Neural cell (in vitro differentiated cells): ENCODE results near the gene PPP1R1A. TPM values are rescaled to one million over a fixed set of nuclear protein-coding genes. Genes with fewer than 3 reads are reported as not detected.

Experiments
- H2AFZ ChIP-seq: fragments of 200-600, 300-800 bp; sonication (generic), shearing (Covaris generic); 2 replicates; pipeline ENCODE4 v1.6.0; 2014; ENCODE audit warnings: low read depth, mild to moderate bottlenecking, antibody characterized with exemption, low read length, moderate library complexity
- H3F3A ChIP-seq: fragments of 200-600 bp; shearing (Covaris generic); 2 replicates; pipeline ENCODE4 v1.6.1; 2016; ENCODE audit warnings: mild to moderate bottlenecking, moderate library complexity, mixed read lengths, antibody characterized with exemption, low read length; ENCODE audit not compliant: insufficient read depth, poor library complexity, severe bottlenecking
- H3K27ac ChIP-seq: fragments of 200-600, 300-800 bp; sonication (generic), shearing (Covaris generic); 2 replicates; pipeline ENCODE4 v1.5.1; 2014; ENCODE audit warnings: mild to moderate bottlenecking, low read length, moderate library complexity
- H3K27me3 ChIP-seq: fragments of 300-800, 200-600 bp; sonication (generic), shearing (Covaris generic); 2 replicates; pipeline ENCODE4 v1.6.0; 2014; ENCODE audit warnings: mild to moderate bottlenecking, low read depth, low read length, moderate library complexity; ENCODE audit not compliant: insufficient read depth
- H3K36me3 ChIP-seq: fragments of 300-800, 200-600 bp; sonication (generic), shearing (Covaris generic); 2 replicates; pipeline ENCODE4 v1.5.1; 2014; ENCODE audit warnings: mild to moderate bottlenecking, antibody characterized with exemption, low read length, moderate library complexity; ENCODE audit not compliant: insufficient read depth
- H3K4me2 ChIP-seq: fragments of 300-800, 200-600 bp; sonication (generic), shearing (Covaris generic); 2 replicates; pipeline ENCODE4 v1.6.0; 2014; ENCODE audit warnings: mild to moderate bottlenecking, low read length
- H3K4me3 ChIP-seq: fragments of 300-800, 200-600 bp; sonication (generic), shearing (Covaris generic); 2 replicates; pipeline ENCODE4 v1.5.1; 2014; ENCODE audit warnings: mild to moderate bottlenecking, low read length, moderate library complexity
- H3K79me2 ChIP-seq: fragments of 200-600 bp; shearing (Covaris generic); replicated peaks from 2 replicates; pipeline ENCODE4 v1.6.0; 2014; ENCODE audit warnings: mild to moderate bottlenecking, low read length, moderate library complexity; ENCODE audit not compliant: insufficient read depth
- H3K9ac ChIP-seq: fragments of 300-800, 200-600 bp; sonication (generic), shearing (Covaris generic); 2 replicates; pipeline ENCODE4 v1.6.1; 2016; ENCODE audit warnings: mild to moderate bottlenecking, low read length, mixed read lengths
- H3K9me2 ChIP-seq: fragments of 200-600 bp; shearing (Covaris generic); 2 replicates; pipeline ENCODE4 v1.6.1; 2016; ENCODE audit warnings: mild to moderate bottlenecking, low read length, mixed read lengths; ENCODE audit not compliant: insufficient read depth
- H3K9me3 ChIP-seq: fragments of 200-600, 300-800 bp; sonication (generic), shearing (Covaris generic); 2 replicates; pipeline ENCODE4 v1.6.1; 2016; ENCODE audit warnings: mild to moderate bottlenecking, mixed run types, low read length, moderate library complexity, mixed read lengths
- H4K20me1 ChIP-seq: fragments of 200-600 bp; shearing (Covaris generic); 2 replicates; pipeline ENCODE4 v1.6.1; 2016; ENCODE audit warnings: mild to moderate bottlenecking, mixed run types; ENCODE audit not compliant: insufficient read depth
- EP300 ChIP-seq: fragments of 450-650 bp; conservative IDR thresholded peaks from 2 replicates; pipeline ENCODE4 v1.6.1; 2014; ENCODE audit warnings: antibody characterized with exemption, mild to moderate bottlenecking, moderate library complexity; ENCODE audit not compliant: poor library complexity, severe bottlenecking
- EZH2 ChIP-seq: fragments of 200-600, 300-800 bp; shearing (Covaris generic), sonication (generic); IDR thresholded peaks from 2 replicates; pipeline ENCODE4 v1.6.1; 2014; ENCODE audit warnings: antibody characterized with exemption, low read length, borderline replicate concordance, mild to moderate bottlenecking; ENCODE audit not compliant: insufficient read depth, poor library complexity, severe bottlenecking
- MXI1 ChIP-seq: fragments of 450-650 bp; conservative IDR thresholded peaks from 2 replicates; pipeline ENCODE4 v1.6.1; 2014; ENCODE audit warnings: antibody characterized with exemption, mild to moderate bottlenecking; ENCODE audit not compliant: poor library complexity, severe bottlenecking
- POLR2AphosphoS5 ChIP-seq: IDR thresholded peaks from 2 replicates; pipeline ENCODE4 v1.6.1; 2012
- RAD21 ChIP-seq: fragments of 450-650 bp; conservative IDR thresholded peaks from 2 replicates; pipeline ENCODE4 v1.6.1; 2014; ENCODE audit warnings: antibody characterized with exemption, mild to moderate bottlenecking, moderate library complexity
- SMC3 ChIP-seq: fragments of 450-650 bp; conservative IDR thresholded peaks from 2 replicates; pipeline ENCODE4 v1.6.1; 2014; ENCODE audit warnings: antibody characterized with exemption, mild to moderate bottlenecking, moderate library complexity; ENCODE audit not compliant: poor library complexity
- TAF1 ChIP-seq: IDR thresholded peaks from 2 replicates; pipeline ENCODE4 v1.6.1; 2012; ENCODE audit warnings: low read depth
- polyA plus RNA-seq: library from polyadenylated mRNA; depleted of rRNA; stranded (reverse); fragments of >200 nt; gene quantifications from 2 replicates; pipeline ENCODE4 v1.2.3, GENCODE V29; 2014
- TF ChIP-seq, protein P1 (sequence below): IDR thresholded peaks from 2 replicates; pipeline ENCODE4 v1.6.1; 2012; ENCODE audit warnings: borderline replicate concordance
- TF ChIP-seq, protein P2 (sequence below): fragments of 450-650 bp; IDR thresholded peaks from 2 replicates; pipeline ENCODE4 v1.5.1; 2014; ENCODE audit warnings: antibody characterized with exemption, mild to moderate bottlenecking, moderate library complexity; ENCODE audit not compliant: poor library complexity, severe bottlenecking

The PPP1R1A gene
- polyA plus RNA-seq, 1 donor from 2014 or later: 28.9 TPM

DNA sequence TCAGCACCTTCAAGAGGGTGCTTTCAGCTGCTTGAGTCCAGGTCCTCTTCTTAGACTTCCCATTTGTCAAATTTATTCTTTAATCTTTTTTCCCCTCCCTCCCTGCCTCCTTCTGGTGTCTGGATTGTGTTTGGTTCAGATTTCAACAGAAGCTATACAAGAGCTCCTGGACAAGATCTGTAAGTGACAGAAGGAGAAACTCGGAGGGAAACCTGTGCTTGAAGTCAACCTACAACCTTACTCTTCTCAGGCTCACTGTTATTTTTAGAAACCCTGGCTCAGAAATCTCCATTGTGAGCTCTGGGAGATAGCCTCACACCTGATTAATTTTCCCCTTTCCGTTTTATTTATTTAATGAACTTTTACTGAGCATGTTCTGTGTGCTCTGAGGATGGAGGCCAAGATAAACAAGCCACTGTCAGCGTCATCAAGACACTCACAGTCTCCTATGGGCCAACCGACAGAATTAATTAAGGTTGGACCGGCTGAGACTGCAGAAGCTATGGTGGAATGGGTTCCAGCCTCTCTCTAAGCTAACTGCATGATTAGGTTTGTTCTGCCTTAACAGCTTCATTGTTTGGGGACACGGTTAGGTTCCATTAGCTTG, 25.6 kb downstream of the PPP1R1A start:
- no peak for TF ChIP-seq POLR2AphosphoS5
- no peak for TF ChIP-seq RAD21
- no peak for TF ChIP-seq EZH2
- TF ChIP-seq TAF1: no peak

DNA sequence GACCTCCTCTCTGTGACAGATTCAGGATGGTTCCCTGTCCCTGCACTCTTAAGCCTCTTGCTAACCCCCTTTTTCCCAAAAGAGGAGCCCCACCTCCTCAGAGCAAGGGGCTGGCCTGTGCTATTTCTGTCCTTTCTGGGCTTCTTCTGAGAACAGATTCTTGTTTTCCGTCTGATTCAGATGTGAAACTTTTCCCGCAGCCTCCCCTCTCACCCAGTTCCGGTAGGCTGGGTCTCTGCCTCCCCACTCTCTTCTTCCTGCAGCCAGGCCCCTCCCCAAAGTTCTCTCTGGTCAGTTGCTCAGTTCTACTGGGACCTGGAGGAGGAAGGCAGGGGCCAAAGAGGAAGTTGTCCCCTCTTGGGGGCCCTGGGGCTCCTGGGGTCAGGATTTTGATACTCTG, 27.3 kb downstream of the PPP1R1A start:
- TF ChIP-seq RAD21: no peak
- no peak for TF ChIP-seq TAF1
- TF ChIP-seq MXI1: no peak
- no peak for TF ChIP-seq EZH2
- no peak for TF ChIP-seq SMC3
- TF ChIP-seq, protein P1, sequence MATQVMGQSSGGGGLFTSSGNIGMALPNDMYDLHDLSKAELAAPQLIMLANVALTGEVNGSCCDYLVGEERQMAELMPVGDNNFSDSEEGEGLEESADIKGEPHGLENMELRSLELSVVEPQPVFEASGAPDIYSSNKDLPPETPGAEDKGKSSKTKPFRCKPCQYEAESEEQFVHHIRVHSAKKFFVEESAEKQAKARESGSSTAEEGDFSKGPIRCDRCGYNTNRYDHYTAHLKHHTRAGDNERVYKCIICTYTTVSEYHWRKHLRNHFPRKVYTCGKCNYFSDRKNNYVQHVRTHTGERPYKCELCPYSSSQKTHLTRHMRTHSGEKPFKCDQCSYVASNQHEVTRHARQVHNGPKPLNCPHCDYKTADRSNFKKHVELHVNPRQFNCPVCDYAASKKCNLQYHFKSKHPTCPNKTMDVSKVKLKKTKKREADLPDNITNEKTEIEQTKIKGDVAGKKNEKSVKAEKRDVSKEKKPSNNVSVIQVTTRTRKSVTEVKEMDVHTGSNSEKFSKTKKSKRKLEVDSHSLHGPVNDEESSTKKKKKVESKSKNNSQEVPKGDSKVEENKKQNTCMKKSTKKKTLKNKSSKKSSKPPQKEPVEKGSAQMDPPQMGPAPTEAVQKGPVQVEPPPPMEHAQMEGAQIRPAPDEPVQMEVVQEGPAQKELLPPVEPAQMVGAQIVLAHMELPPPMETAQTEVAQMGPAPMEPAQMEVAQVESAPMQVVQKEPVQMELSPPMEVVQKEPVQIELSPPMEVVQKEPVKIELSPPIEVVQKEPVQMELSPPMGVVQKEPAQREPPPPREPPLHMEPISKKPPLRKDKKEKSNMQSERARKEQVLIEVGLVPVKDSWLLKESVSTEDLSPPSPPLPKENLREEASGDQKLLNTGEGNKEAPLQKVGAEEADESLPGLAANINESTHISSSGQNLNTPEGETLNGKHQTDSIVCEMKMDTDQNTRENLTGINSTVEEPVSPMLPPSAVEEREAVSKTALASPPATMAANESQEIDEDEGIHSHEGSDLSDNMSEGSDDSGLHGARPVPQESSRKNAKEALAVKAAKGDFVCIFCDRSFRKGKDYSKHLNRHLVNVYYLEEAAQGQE: no peak
- TF ChIP-seq EP300: no peak
- TF ChIP-seq, protein P2, sequence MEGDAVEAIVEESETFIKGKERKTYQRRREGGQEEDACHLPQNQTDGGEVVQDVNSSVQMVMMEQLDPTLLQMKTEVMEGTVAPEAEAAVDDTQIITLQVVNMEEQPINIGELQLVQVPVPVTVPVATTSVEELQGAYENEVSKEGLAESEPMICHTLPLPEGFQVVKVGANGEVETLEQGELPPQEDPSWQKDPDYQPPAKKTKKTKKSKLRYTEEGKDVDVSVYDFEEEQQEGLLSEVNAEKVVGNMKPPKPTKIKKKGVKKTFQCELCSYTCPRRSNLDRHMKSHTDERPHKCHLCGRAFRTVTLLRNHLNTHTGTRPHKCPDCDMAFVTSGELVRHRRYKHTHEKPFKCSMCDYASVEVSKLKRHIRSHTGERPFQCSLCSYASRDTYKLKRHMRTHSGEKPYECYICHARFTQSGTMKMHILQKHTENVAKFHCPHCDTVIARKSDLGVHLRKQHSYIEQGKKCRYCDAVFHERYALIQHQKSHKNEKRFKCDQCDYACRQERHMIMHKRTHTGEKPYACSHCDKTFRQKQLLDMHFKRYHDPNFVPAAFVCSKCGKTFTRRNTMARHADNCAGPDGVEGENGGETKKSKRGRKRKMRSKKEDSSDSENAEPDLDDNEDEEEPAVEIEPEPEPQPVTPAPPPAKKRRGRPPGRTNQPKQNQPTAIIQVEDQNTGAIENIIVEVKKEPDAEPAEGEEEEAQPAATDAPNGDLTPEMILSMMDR: no peak
- no peak for TF ChIP-seq POLR2AphosphoS5
- H3K4me3 ChIP-seq: no peak overlapping the region
- H3K9me3 ChIP-seq: no peaks in the 10 kb centered on the region
- no peak overlapping the region for H3K4me2 ChIP-seq
- no peaks in the 10 kb centered on the region for H3K9me2 ChIP-seq
- no peak overlapping the region for H2AFZ ChIP-seq
- no peaks in the 10 kb centered on the region for H3F3A ChIP-seq
- no peaks in the 10 kb centered on the region for H3K27me3 ChIP-seq
- no peak overlapping the region for H3K27ac ChIP-seq
- H4K20me1 ChIP-seq: no peaks in the 10 kb centered on the region
- H3K9ac ChIP-seq: no peak overlapping the region
- H3K36me3 ChIP-seq: no peaks in the 10 kb centered on the region
- H3K79me2 ChIP-seq: no peaks in the 10 kb centered on the region

More for the DNA sequence above, 25.6 kb downstream of the PPP1R1A start:
- Histone ChIP-seq H3K4me2 (no peak overlapping the region), H2AFZ (no peak overlapping the region), H3F3A (no peaks in the 10 kb centered on the region), H3K4me3 (no peak overlapping the region), H3K36me3 (no peaks in the 10 kb centered on the region), H3K9ac (no peak overlapping the region), H4K20me1 (no peaks in the 10 kb centered on the region), H3K27ac (no peak overlapping the region), H3K27me3 (no peaks in the 10 kb centered on the region), H3K9me3 (no peaks in the 10 kb centered on the region), H3K79me2 (no peaks in the 10 kb centered on the region), H3K9me2 (no peaks in the 10 kb centered on the region)
